KG1 (cell line): Measurements from ENCODE around the gene ZNF423.

ENCODE experiments used
- DNase-seq: peaks from one replicate; lab custom pipeline; 2025; lab: John Stamatoyannopoulos, UW

ZNF423 gene

DNA sequence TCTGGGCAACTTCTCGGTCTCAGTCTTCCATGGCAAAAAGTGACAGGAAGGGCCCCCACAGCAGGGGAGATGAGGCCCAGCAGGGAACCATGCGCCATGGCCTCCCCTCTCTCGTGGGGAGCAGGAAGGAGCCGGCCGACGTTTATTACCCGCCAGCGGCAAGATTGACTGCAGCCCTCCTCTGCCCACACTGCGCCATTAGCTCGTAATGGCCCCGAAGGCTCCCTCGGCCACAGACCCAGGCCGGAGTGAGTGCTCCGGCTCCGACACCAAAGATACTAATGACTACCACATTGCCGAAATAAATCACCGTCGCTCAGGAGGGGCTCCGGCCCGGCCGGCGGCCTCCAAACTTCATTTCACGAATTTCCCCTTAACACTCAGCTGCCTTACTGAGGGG lies 255.4 kb downstream of the ZNF423 start:
- DNase-seq = no peak

DNA sequence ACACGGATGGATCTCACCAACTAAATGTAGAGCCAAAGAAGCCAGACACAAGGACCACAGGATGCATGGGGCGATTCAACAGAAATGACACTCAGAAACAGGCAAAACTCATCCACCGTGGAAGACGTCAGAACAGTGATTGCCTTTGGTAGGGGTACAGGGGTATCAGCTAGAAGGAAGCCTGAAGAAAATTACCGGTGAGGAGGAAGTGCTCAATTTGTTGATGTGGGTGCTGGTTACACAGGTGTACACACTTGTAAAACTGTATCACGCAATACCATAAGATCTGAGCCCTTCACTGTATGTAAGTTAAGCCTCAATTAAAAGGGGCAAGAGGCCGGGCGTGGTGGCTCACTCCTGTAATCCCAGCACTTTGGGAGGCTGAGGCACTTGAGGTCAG lies 256.2 kb downstream of the ZNF423 start:
- no peak for DNase-seq

DNA sequence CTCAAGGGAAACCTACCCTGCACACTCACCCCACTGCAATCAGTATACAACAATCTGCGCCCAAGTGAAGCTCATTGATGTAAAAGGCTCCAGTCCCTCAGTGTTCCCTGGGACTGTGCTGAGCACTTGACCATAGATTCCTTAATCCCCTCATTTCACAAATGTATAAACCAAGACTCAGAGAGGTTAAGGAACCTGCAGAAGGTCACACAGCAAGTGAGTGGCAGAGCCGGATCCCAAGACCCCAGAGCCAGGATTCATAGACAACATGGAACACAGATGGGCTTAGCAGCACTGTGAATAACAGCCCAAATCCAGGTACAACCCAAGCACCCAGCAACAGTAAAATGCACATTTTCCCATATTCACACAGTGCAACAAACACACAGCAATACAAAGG lies 256.6 kb downstream of the ZNF423 start:
- no peak for DNase-seq

DNA sequence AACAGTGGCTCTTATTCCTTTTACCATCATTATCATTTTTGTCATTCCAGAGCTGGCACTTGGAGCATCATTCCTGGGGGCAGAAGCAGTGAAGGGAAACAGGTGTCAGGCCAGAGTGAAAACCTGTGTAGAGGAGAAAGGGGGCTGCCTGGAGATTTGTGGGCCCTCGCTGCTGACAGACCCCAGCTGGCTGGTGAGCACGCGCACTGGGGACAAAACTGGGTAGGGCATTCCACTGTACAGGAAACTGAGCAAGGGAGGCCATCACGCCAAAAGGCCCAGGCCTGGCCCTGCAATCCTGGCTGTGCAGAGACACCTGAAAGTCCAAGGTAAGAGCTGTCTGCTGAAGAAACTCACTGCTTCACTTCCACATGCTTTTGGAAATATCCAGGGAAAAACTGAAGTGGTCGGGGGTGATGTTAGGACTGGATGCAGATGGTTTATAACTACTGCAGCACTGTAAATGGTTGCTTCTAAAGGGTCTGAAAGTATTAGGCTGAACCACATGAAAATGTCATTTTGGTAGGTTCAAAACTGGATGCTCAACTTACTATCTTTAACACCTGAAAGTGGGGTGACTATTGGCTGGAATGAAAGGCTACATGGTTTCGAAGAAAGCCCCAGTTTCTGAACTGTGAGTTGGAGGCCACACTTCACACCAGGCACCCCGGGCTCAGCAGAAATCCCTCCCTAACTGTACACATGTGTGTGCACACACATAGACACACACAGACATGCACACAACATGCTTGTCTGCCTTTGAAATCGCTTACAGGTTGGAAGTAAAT lies 257.3 kb downstream of the ZNF423 start:
- DNase-seq = no peak

DNA sequence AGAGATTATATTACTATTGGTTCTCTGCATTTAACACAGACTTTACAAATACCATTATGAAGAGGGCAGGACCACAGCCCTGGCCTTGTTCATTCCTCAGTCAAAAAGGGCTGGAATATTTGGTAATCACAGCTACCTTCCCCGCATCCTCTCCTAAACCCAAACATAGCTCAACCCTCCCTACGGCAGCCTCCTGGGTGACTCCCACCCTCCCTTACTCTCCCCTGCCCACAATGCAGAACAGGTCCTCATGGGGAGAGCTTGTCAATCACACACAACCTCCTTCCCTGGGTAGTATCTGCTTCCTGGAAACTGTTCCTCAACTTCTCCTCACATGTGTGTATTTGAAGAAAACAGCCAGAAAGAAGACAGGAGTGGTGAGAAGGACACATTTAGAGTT lies 258.1 kb downstream of the ZNF423 start:
- DNase-seq = no peak

DNA sequence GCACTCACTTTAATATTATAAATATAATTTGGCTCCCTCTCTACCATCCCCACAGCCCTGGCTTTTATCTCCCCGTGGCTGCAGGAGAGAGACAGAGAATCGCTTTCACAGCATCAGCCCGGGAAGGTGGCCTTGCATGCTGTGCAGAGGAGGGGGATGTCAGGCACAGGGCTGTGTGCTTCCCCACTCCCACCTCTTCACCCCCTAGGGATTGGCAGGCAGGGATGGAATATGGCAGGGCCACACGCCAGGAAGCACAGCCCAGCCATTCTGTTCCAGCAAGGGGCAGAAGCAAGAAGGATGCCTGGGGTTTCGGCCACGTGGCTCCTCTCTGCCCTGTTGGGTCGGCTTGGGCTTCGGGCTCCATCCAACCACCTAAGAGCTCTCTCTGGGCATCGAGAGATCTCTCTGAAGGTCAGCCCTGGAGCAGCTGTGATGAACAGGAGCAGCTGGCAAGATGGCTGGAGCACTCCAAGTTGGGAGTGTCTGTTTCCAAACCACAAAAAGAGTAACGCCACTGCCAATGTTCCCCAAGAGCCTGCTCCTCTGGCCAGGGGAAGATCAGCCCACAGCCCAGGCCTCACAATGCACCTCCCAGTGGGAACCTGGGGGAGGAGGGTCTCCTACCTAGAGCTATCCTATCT lies 259.1 kb downstream of the ZNF423 start:
- no peak for DNase-seq

DNA sequence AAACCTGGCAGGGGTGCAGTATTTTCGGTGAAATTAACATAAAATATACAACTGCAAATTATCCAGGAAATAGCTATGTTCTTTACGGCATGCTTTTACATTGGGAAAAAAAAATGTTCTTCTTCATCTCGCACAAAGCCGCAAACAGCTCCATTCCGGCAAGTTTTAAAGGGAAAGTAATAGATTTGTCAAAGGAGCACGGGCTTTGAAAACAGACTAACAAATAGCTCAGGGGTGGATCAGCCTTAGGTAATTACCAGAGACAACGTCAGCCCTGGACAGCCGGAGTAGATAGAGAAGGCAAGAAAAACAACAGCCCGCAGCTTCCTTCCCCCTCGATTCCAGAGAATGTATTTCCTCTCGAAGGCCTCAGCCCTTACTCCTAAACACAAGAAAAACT lies 259.8 kb downstream of the ZNF423 start:
- DNase-seq = peak; percentile 53

DNA sequence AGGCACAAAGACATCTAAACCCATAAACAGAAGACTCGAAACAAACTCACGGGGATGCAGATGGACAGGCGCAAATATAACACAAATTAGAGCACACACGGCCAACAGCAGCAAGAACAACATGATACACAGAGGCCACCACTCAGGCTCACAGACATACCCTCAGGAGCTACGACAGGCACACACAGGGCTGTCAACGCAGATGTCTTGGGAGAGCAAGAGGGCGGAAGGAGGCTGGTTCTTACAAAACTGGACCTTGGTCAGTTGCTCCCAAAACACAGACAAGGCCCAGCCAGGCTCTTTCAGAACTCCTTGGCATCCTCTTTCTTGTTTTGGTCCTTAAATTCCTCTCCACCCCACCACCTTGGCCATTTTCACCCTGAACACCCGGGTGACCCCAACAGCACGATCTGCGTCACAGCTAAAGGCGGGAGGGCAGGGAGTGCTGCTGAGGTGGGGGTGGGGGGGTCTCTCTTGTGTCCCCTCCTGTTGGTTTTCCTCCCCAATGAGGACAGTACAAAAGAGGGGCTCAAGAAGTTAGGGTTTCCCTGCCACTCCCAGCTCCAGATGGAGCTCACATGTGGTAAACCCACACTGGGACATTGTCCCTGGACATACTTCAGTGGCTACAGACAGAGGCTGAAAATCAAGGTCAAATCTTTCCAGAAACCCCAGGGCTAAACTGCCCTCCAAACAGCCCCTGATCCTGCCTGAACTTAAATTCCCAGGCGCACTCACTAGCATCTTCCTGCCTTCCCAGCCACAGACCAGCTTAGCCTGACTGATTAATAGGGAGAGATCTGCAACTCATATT lies 261.0 kb downstream of the ZNF423 start:
- no peak for DNase-seq

DNA sequence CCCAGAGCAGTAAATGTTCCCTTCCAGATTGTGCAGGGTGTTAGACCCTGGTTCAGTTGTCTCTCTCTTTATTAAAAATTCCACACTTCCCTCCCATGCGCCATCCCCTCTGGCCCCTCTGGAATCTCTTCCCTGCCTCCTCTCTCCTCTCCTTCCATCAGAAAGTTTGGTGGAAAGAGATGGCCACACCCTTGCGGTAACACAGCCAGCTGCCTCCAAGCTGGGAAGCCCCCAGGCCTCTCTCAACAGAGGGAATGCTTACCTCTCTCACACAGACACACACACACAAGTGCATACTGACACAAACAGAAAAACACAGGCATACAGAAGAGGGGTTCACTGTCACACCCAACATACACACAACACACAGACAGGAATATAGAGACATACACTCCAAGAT lies 261.8 kb downstream of the ZNF423 start:
- no peak for DNase-seq

DNA sequence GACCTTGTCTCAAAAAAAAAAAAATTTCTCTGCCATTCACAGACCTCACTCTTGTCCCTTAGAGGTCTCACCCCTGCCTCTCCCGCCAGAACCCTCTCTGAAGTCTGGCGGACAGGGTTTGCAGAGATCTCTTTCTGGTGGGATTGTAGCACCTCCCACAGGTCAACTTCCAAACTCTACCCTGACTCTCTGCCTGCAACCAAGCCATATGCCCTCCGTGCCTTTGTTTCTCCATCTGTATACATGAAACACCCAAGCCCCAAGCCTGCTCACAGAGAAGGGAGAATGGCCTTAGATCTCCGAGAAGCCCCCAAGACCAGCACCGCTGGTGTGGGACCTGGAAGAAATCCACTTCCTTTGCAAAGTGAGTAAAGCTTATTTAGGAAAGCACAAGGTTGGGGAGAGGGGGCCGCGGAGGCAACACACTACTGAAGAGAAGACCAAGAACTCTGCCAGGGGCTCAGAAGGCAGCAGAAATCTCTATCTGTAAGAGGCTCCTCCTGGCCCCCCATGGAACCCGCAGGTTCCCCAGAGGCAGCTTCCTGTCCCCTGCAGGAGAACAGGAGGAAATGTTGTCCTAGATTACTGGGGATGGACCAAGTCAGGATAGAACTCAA lies 262.4 kb downstream of the ZNF423 start:
- DNase-seq = no peak

DNA sequence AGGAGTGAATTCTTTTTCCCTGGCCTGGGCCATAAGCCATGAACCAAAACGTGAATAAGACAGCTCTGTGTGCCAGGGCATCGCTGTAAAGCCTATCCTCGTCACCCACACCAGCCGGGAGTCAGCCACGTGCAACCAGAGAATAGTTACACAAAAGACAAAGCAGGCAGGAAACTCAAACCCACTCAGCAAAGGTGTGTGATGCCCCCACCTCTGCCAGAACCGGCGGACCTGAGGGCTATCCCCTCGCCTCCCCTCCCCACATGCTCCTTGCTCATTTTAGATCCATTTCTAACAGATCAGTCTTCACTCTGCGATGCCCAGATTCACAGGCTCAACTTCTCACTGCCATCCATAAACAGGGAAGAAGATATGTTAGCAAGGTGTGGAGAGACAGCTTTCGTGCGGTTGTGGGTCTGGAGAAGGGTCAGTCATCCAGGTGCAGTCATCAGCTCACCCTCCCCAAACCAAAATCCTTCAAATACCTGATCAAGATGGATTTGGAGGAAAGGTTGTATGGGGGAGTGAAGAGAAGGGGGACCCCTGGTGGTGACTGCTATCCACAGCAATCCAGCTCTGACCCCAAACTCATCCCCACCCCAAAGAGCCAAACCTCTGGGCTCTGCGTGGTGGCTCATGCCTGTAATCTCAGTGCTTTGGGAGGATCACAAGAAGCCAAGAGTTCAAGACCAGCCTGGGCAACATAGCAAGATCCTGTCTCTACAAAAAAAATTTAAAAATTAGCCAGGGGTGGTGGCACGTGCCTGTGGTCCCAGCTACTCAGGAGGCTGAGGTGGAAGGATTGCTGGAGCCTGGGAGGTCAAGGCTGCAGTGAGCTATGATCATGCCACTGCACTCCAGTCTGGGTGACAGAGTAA lies 263.1 kb downstream of the ZNF423 start:
- DNase-seq = no peak

DNA sequence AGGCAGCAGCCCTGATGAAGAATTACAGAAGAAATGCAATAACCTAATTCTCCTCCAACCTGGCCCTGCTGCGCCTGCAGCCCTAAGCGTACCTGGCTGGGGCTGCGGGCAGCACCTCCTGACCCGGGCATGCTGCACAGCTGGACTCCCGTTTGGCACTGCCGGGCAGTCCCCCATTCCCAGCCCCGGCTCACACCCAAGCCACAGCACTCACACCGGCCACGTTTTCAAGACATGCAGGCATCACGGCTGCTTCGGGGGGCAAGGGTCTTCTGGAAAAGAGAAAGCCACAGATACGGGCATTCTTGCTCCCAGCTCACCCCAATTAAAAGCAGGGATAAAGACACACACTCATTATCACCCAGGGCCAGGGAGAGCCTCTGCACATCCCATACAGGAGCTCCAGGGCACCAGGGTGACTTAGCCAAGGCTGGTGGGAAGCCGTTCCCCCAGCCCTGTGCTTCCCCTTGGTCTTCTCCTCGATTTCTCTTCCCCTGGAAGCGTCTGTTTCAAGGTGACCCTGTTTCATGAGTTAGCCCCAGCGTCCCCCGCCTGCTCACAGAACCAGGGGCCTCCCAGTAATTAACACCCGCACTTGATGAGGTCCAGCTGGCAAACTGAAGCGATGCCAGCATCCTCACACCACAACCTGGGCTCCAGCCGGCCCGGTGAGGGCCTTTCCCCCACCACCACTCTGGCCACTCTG lies 265.6 kb downstream of the ZNF423 start:
- no peak for DNase-seq

DNA sequence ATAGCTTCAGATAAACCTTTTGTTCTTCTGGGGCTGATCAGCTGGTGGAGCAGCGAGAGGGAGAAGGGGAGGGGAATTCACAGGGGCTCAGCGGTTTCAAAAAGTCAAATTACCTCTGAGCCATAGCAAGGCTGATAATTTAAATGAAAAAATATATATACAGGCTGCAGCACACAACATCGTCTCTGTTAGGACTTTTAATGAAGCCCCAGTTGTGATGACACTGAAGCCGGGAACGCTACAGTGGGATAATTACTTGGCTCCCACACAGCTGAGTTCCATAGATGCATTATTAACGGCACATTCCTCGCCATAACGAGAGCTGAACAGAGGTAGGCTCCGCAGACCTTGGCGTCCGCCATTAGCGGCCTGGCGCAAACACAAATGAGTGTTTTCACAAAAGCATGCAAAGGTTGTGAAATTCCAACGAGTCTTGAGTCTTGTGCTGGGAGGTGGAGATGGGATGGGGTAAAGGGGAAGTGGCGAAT lies 266.3 kb downstream of the ZNF423 start:
- DNase-seq = no peak

DNA sequence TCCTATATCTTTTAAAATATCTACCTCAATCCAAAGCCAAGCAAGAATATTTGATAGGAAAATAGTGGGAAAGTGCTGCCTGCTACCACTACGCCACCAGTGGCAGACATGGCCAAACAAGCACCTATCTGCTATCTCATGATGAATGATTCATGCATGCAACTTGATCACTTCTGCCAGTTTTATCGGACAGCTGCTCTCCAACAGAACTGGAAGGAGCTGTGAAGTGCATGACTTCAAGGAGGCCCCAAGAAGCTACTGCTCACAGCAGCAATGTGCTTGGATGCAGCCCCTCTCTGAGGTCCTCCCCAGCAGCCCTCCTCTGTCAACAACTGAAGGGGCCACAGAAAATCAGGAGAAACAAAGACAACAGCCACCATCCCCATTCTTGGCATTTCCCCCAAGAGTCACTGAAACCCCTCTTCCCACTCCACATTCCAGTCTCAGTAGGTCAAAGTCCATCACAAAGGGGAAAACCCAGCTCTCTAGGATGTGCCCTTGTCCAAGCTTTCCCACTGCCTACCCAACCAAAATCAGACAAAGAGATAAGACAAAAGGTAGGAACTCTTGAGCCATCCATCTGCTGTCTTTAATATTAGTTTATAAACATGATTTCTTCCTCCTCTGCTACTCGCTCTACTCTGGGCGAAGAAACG lies 267.1 kb downstream of the ZNF423 start:
- no peak for DNase-seq

DNA sequence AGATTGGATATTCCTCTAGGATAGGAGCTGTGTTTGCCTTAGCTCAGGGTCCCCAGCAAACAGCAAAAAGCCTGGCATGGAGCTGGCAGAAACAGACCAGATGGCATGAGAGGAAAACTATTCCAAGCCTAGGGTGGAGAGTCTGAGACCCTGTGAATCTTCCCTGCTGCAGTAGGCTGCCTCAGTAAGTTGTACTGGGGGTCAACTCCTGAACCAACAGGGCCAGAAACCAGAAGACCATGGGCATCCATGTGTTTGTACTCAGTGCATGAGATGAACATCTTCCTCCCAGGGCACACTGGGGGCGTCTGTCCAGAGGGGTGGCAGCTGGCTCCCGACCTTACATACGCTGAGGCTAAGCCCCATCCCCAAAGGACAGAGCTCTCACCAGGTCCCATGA lies 267.9 kb downstream of the ZNF423 start:
- no peak for DNase-seq

DNA sequence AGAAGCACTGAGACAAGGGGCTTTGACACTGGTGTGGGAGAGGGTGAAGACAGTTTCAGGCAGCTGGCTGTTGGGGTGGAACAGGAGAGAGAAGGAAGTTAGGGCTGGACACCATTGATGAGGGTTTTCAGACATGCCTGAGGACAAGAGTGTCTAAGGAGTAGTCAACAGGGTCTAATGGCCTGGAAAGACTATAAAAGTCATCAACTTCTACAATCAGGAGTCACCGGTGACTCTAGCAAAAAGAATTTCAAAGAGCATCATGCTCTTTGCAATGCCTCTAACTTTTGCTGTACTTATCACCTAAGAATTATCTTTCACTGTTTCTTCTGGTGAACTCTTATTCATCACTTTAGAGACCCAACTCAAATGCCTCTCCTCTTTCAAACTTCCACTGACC lies 268.4 kb downstream of the ZNF423 start:
- no peak for DNase-seq

DNA sequence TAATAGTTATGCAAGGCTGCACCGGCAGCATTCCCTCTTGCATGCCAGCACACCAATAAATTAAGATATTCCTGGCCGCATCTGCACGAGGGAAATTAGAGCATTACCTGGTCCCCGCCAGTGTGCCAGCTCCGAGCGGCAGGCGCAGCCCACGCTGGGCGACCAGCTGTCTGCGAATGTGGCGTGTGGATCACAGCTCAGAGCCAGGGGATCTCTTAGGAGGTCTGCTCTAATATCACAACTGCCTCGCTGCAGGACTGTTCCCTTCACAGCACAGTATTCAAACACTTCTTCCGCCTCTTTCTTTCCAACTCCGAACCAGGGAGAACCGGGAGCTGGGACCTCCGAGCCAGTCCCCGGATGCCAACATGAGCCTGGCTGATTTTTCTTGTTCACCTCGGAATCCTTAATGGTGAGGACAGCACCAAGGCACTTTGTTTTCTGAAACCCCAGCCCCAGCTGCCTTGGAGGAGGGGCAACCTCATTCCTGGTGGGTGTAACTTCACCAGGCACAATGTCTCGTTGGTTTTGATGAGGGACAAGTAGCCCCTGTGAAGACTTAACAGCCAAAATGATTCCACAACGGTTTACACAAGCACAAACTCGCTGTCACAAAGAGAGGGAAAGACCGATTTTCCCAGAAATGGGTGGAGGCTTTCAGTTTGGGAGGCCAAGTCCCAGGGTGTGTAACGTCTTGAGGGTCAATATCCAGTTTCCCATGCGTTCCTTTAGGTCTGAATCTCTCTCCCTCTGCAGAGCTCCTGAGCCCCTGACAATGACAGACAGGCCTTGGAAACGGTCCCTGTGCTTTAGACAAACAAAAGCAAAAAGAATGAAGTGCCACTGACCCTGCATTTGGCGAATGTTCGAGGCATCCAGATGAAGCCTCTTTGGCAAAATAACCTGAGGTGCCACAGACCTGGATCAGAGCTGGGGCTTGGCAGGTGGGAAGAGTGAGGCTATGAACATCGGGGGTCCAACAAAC lies 269.2 kb downstream of the ZNF423 start:
- DNase-seq = no peak

DNA sequence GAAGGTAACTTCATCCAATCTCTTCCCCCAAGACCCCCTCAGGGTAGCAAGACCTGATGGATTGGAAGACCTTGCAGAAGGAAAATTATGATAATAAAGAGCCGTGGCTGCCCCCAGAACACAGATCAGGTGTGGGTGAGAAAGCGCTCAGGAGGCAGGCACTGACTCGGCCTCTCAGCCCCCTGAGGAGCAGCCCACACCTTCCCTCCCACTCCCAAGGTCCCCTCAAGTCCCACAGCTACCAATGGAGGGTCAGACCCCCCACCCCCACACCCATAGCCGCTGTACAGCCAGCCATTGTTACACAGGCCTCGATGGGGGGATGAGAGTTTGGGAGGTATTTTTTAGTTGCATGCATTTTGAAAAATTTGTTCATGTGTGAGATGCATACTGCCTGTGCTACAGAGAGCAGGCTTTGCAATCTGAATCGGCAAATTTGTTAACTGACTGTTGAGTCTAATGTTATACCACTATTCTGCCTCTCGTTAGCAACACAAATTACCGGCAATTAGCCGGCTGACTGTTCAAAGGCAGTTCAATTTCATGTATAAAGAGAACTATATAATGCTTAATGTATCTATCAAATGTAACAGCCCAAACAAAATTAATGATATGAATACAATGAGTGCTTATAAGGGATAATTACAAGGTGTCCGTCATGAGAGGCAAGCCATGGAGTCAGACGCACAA lies 270.6 kb downstream of the ZNF423 start:
- no peak for DNase-seq
